K562 (cell line): ENCODE results near the gene POLR2M. TPM values are rescaled to one million over a fixed set of nuclear protein-coding genes. Genes with fewer than 3 reads are reported as not detected.

Experiments used
- ADNP ChIP-seq: fragments of 200-800 bp; sonication (Bioruptor generic); IDR thresholded peaks from 2 replicates; pipeline ENCODE4 v1.6.1; 2016; ENCODE audit warnings: missing genetic modification characterization, missing compliant biosample characterization
- AFF1 ChIP-seq, 2 experiments: fragments of 450-650 bp; IDR thresholded peaks; 2 replicates each; pipeline ENCODE4 v1.6.1; 2018; ENCODE audit warnings: mild to moderate bottlenecking in 2 of 2, low read depth in 1 of 2; ENCODE audit not compliant: partially characterized antibody in 2 of 2
- BCL6 ChIP-seq: fragments of 250-450 bp; sonication (Bioruptor Pico); IDR thresholded peaks from 2 replicates; pipeline ENCODE4 v1.4.0; 2020
- CGGBP1 ChIP-seq: fragments of 250-450 bp; sonication (Bioruptor Pico); IDR thresholded peaks from 2 replicates; pipeline ENCODE4 v1.9.0; 2021; ENCODE audit warnings: mild to moderate bottlenecking
- CHD2 ChIP-seq: IDR thresholded peaks from 2 replicates; pipeline ENCODE4 v1.6.1; 2011; ENCODE audit warnings: low read depth, low read length
- ERF ChIP-seq: fragments of 450-650 bp; formaldehyde crosslinking; IDR thresholded peaks from 2 replicates; pipeline ENCODE4 v1.4.0; 2020; ENCODE audit warnings: mild to moderate bottlenecking, mixed read lengths
- HMBOX1 ChIP-seq: sonication (generic); IDR thresholded peaks from 2 replicates; pipeline ENCODE4 v1.6.1; 2016
- HMGN3 ChIP-seq: IDR thresholded peaks from 2 replicates; pipeline ENCODE4 v1.6.1; 2011; ENCODE audit warnings: borderline replicate concordance, low read depth, mild to moderate bottlenecking, mixed read lengths, low read length; ENCODE audit not compliant: insufficient read length; ENCODE audit errors: extremely low read depth
- KHSRP ChIP-seq: fragments of 450-650 bp; IDR thresholded peaks from 2 replicates; pipeline ENCODE4 v1.6.1; 2017
- MCM3 ChIP-seq: fragments of 450-650 bp; IDR thresholded peaks from 2 replicates; pipeline ENCODE4 v1.6.1; 2016
- TEAD4 ChIP-seq, 2 experiments: sonication (generic) in 1 of 2; formaldehyde crosslinking in 1 of 2; IDR thresholded peaks; 2 replicates each; pipeline versions ENCODE4 v1.6.1 to v1.8.0; 2012 to 2022; ENCODE audit warnings: borderline replicate concordance in 1 of 2, inconsistent platforms in 1 of 2, low read length in 1 of 2, mild to moderate bottlenecking in 1 of 2, missing genetic modification reagents in 1 of 2
- TFAM ChIP-seq: fragments of 250-450 bp; sonication (Bioruptor Pico); conservative IDR thresholded peaks from 2 replicates; pipeline ENCODE4 v1.5.0; 2021; ENCODE audit warnings: mild to moderate bottlenecking, moderate library complexity
- VEZF1 ChIP-seq: fragments of 200-800 bp; sonication (Bioruptor generic); IDR thresholded peaks from 2 replicates; pipeline ENCODE4 v1.6.1; 2017; ENCODE audit warnings: missing genetic modification characterization, missing compliant biosample characterization
- ZBTB12 ChIP-seq: fragments of 250-450 bp; sonication (Bioruptor Pico); IDR thresholded peaks from 2 replicates; pipeline ENCODE4 v1.4.0; 2020
- ZNF124 ChIP-seq: sonication (generic); formaldehyde crosslinking; IDR thresholded peaks from 2 replicates; pipeline ENCODE4 v1.8.1; 2022; ENCODE audit warnings: missing genetic modification reagents
- ZNF668 ChIP-seq: fragments of 250-450 bp; sonication (Bioruptor Pico); IDR thresholded peaks from 2 replicates; pipeline ENCODE4 v1.8.0; 2022; ENCODE audit warnings: mild to moderate bottlenecking, inconsistent platforms
- ZNF696 ChIP-seq: fragments of 250-450 bp; sonication (Bioruptor Pico); conservative IDR thresholded peaks from 2 replicates; pipeline ENCODE4 v1.4.0; 2020; ENCODE audit warnings: mild to moderate bottlenecking, moderate library complexity
- ZNF76 ChIP-seq: fragments of 250-450 bp; sonication (Bioruptor Pico); IDR thresholded peaks from 2 replicates; pipeline ENCODE4 v1.4.0; 2020; ENCODE audit warnings: mild to moderate bottlenecking, moderate library complexity, borderline replicate concordance
- ZNF780A ChIP-seq: fragments of 250-450 bp; sonication (Bioruptor Pico); IDR thresholded peaks from 2 replicates; pipeline ENCODE4 v1.5.0; 2021; ENCODE audit warnings: mild to moderate bottlenecking
- polyA plus RNA-seq, 8 experiments: library from polyadenylated mRNA; depleted of rRNA in 4 of 8; stranded (reverse) in 5 of 8; unstranded in 3 of 8; fragments of >200 nt; fragmentation: Nextera tagmentation in 2 of 8; fragmentation: Illumina TruSeq in 1 of 8; extraction: Ambion mirVana in 2 of 8; extraction: Trizol in 1 of 8; gene quantifications; 2 replicates each; pipeline versions ENCODE4 v1.2.1 to v1.2.3, GENCODE V29; 2011 to 2014; ENCODE audit warnings: inconsistent platforms in 1 of 8, missing spikeins in 1 of 8
- total RNA-seq, 7 experiments: library from RNA; depleted of rRNA in 6 of 7; stranded (reverse); fragments of >200 nt in 6 of 7; fragmentation: Illumina TruSeq in 2 of 7; extraction: Trizol in 2 of 7; gene quantifications; 2 replicates each; pipeline versions ENCODE4 v1.2.1 to v1.2.3, GENCODE V29; 2011 to 2021; ENCODE audit warnings: low replicate concordance in 1 of 7

POLR2M gene
- total and polyA plus RNA-seq, 9 of the 15 experiments (the other 6 are each of a cell fraction or from before 2014, with no cell fraction given), result 9.2 to 1,050 (median 43.0) TPM

DNA sequence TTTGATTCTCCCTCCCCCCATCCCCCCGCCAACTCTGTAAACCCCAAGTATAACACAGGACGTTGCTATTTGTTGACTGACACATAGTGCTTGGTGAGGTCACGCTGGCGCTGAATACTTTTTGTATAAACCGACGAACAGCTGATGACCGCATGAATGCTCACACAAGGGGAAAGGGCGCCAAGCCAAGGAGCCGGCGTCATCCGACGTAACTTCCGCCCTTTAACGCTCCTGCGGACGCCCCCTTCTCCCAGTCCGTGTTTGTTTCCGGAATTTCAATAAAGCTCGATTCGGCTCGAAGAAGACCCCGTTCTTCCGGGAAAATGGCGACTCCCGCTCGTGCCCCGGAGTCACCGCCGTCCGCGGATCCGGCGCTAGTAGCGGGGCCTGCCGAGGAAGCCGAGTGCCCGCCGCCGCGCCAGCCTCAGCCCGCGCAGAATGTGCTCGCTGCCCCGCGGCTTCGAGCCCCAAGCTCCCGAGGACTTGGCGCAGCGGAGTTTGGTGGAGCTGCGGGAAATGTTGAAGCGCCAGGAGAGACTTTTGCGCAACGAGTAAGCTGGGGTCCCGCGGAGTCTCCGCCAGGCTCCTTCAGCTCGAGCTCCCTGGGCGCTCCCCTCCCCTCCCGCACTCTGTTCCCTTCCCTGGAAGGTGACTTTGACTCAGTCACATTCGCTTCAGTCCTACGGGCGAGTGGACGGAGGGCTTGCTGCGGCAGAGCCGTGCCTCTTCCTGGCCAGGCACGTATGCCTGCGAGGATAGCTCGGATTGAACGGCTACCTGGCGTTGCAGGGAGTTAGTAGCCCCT is at the start of gene POLR2M (continued):
- peak; percentile 91 for TF ChIP-seq ZBTB12
- TF ChIP-seq KHSRP, result 0 out of 2 replicates have a peak, but pooled peaks have one; percentile 39
- no peak for TF ChIP-seq AFF1 (IDR thresholded peaks at IDR 0.05; ENCODE audit: low read depth in 1 of 2, partially characterized antibody in 2 of 2)
- no peak for TF ChIP-seq CGGBP1 (CRISPR knock-in tag)
- TF ChIP-seq ZNF668 (CRISPR knock-in tag), result no peak
- TF ChIP-seq ZNF76 (CRISPR knock-in tag), result no peak
- TF ChIP-seq ADNP, result no peak
- no peak for TF ChIP-seq BCL6 (CRISPR knock-in tag)
- TF ChIP-seq TFAM (CRISPR knock-in tag), result no peak
- peak; percentile 23; the same call in 1 of the 2 replicates for TF ChIP-seq TEAD4 (IDR thresholded peaks at IDR 0.05; ENCODE audit: low read length)
- TF ChIP-seq TEAD4 (CRISPR knock-in tag; IDR thresholded peaks at IDR 0.05; ENCODE audit: borderline replicate concordance), result no peak
- TF ChIP-seq HMGN3, result peak; percentile 48
- TF ChIP-seq HMBOX1, result no peak
- no peak for TF ChIP-seq MCM3
- TF ChIP-seq ZNF780A, result no peak
- no peak for TF ChIP-seq ZNF696
- no peak for TF ChIP-seq ERF
- TF ChIP-seq VEZF1 (CRISPR knock-in tag), result peak; percentile 84
- peak; percentile 33; the same call in 1 of the 2 replicates for TF ChIP-seq CHD2
- TF ChIP-seq ZNF124 (CRISPR knock-in tag), result no peak
